HG03135 (cell line): ENCODE results near the gene ANO6.

Experiments used
- ATAC-seq: cut with Tn5 transposase; IDR thresholded peaks from one replicate; pipeline ENCODE4 v1.9.1; 2021; ENCODE audit warnings: mild to moderate bottlenecking, moderate library complexity; ENCODE audit not compliant: unreplicated experiment

Gene ANO6

DNA sequence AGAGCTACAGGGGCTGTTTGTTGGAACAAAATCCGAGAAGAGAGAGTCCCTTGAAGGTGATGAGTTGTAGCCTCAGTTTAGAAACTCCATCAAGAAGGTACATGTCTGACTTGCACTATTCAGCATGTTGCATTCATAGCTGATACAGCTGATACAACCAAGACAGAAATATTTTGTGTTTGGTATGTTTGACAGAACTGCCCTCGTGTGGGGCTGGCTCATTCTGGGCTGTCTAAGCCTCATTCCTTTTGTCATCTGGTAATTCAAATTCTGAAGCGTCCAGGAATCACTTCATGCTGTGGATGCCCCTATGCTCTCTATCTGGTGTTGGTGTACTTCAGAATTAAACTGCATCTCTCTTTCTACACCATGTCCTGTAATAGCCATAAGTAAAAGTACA lies 126.3 kb downstream of the ANO6 start:
- ATAC-seq: no peak

DNA sequence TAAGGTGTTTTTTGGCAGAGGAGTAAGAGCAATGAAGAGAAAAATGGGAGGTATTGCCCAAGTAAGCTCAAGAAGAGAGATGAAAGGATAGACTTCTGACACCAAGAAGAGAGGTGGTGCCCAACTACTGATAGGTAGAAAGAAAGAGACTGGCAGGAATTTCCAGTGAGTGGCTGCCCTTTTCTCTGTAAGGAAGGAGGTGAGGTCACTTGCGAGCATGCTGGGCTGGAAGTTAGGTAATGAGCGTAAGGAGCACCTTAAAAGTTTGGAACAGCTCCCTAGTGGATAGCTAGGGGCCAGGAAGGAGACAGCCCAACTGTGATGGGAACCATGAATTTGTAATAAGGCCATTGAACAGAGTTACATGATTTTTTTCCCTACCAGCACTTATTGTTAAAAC lies 127.0 kb downstream of the ANO6 start:
- no peak for ATAC-seq

DNA sequence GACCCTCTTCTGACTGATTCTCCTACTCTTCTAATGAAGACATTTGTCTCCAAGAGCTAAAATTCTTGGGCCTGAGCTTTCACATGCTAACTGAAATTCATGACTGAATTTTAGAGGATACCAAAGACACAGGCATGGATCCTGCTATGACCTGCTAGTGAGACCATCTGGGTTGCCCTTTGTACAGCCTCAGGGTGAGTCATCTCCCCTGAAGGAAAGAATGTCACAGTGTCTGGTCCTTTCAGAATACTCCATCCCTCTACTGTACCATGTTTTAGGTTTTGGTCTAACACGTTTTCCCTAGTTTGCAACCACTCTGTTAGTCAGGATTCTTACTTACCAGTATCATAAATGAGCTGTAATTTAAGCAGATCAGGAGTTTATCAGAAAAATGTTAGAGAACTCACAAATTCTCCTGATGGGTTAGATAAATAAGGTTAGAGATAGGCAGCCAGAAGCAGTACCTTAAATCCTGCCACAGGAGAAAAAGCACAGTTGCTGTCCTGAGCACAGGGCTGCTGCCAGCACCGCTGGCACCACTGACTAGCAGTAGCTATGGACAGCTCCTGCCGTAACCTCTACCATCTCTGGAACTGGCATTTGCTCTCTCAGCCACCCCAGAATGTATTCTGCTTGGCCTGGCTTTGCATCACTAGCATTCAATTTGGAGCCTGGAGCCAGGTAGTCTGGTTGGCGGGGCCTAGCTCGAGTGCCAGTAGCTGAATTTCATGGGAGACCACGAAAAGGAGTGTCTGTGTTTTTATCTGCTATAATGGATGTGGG lies 127.6 kb downstream of the ANO6 start:
- no peak for ATAC-seq

DNA sequence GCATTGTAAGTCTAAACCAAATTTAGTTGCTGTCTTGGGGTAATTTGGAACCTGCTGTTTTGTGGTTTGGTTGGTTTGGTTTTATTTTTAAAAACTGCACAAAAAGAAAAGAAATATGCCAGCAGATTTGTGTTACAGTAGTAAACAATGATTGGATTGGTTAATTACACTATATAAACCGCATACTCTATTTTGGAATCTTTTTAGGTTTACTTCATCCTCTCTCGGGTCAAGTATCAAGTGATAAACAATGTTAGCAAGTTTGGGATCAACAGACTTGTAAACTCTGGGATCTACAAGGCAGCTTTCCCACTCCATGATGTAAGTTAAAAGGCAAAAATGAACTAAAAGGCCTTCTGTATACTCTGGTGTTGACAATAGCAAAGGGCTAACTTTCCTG lies 132.4 kb downstream of the ANO6 start:
- no peak for ATAC-seq

DNA sequence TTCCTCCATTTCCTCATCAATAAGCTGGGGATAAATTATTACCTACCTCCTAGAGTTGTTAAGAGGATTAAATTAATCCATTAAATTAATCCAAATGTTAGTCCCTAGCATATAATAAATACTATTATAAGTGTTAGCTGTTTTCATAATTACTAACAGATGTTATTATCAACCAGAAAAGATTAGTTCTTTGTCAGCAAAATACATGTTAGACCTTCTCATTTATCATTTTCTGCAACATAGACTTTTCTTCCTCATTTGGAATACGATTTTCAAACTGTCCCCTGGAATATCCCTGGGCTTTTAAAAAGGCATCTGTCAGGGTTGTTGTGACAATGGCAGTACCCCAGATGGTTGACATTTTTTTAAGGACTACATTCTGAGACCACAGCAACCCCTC lies 133.1 kb downstream of the ANO6 start:
- ATAC-seq: no peak

DNA sequence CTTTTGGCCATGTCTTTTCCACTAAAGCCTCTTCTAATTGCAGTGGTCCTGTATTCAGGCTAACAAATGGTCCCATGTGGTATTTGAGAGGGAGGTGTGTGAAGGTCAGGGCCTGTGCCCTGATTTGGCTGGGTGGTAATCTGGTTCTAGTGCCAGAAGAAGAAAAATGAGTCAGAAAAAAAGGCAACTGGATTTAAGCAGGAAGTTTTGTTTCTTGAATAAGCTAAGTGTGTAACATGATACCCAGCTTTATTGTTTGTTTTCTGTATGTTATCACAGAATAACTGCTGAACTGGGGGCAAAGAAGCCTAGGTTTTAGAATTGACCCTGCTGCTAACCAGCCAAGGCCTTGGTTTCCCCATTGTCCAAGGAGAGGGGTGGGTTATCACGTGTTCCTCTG lies 134.0 kb downstream of the ANO6 start:
- no peak for ATAC-seq

DNA sequence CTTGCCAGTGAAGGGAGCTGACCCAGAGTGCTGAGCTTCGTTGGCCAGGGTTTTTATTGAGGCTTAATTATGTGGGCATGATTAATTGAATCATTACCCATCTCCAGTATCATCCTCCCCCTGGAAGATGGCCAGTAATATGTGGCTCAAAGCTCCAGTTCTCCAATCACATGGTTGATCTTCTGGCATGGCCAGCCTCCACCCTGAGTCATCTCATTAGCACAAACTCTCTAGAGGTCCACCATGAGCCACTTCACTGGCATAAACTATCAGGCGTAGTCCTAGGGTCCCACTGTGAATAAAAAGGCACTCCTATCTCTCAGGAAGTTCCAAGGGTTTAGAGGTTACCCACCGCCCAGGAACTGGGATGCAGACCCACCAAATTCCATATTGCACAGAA lies 135.0 kb downstream of the ANO6 start:
- no peak for ATAC-seq

DNA sequence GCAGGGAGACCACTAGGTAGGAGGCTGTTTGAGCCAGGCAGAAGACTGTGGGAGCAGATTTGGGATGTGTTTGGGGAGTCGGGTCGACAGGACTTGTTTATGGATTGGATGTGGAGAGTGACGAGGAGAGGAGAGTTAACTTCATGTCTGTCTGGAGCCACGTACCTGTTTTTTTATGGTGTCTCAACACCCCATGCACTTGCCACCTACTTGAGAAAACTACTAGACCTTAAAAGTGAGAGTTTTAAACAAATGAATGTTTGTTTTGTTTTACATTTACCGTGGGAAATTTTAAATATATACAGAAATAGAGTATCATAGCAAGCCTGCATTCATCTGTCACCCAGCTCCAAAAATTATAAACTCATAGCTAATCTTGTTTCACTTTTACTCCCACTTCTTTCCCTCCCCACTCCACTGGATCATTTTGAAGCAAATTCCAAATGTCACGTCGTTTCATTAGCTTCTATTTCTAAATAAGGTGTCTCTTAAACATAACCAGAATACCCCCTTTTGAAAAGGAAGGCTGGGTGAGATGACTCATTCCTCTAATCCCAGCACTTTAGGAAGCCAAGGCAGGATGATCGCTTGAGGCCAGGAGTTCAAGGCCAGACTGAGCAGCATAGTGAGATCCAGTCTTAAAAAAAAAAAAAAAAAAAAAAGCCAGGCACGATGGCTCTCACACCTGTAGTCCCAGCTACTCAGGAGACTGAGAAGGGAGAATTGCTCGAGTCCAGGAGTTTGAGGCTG lies 136.2 kb downstream of the ANO6 start:
- ATAC-seq: no peak

DNA sequence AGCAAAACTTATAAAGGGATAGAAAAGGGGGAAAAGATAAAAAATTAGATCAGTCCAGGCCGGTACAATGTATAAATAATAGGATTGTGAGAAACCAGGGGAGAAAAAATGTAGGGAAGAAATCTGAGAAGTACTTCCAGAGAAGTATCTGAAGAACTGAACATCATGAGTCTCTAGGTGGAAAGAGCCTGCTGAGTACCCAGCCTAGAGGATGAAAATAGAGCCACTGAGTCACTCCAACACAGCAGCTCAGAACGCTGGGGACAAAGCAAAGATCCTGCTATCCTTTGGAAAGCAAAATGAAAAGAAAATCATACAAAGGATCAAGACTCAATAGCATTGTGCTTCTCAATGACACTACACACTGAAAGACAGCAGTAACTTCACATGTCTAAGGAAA lies 138.0 kb downstream of the ANO6 start:
- ATAC-seq: peak; percentile 23

DNA sequence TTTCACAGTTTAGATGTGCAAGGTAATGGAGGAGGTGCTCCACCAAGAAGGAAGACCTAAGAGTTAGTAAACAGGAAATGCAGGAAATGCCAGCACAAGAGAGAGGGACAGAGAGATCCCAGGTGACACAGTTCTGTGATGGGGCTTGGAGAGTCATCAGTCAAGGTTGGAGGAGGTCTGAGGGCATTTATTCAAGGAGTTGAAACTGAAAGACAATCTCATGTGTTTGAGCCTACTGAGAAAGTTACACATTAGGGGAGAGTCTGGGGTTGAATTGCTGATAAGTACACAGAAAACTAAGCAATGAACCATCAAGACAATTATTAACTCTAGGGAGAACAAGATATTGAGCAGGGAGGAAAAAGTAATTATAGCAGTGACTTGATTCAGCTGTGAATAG lies 138.5 kb downstream of the ANO6 start:
- ATAC-seq: peak; percentile 93

DNA sequence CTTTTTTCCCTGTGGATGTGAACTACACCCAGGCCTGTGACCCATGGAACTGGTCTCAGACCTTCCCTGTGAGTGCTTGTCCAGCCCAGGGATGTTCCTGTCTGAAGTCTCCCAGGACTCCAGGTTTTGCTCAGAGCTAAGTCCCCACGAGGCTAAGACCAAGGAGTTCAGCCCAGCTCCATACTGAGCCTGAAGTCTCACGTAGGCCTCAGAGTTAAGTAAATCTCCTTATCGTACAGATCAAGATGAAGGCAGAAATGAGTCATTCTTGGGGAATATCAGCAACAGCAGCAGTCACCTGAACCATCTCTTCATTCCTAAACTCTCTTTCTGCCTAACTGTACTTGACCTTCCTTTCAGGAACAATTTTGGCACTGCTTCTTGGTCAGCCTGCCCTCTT lies 139.8 kb downstream of the ANO6 start:
- no peak for ATAC-seq

DNA sequence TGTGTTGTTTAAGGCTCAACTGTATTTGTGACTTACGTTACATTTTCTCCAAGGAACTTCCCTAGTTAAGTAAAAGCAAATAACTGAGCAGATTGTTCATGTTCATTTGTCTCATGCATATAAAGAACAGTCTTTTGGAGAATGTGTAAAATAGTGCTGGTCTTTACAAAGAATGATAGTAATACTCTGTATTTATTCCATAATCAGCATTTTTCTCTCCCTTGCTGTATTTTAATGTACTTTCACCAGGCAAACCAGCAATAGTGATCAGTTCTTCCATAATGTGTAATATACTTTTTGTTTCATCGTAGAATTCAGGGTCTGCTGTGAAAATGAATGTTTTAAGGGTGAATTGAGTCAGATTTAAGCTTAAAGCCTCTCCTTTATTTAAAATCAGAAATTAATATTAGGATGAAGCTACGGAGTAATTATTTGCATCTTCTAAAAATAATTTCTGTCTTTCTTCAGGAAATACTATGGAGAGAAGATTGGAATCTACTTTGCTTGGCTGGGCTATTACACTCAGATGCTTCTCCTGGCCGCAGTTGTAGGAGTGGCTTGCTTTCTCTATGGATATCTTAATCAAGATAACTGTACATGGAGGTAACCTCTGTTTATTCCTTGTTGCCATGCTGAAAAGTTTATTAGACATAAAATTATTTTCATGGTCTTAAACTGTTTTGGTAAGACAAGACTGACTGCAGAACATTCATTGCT lies 141.1 kb downstream of the ANO6 start:
- no peak for ATAC-seq

DNA sequence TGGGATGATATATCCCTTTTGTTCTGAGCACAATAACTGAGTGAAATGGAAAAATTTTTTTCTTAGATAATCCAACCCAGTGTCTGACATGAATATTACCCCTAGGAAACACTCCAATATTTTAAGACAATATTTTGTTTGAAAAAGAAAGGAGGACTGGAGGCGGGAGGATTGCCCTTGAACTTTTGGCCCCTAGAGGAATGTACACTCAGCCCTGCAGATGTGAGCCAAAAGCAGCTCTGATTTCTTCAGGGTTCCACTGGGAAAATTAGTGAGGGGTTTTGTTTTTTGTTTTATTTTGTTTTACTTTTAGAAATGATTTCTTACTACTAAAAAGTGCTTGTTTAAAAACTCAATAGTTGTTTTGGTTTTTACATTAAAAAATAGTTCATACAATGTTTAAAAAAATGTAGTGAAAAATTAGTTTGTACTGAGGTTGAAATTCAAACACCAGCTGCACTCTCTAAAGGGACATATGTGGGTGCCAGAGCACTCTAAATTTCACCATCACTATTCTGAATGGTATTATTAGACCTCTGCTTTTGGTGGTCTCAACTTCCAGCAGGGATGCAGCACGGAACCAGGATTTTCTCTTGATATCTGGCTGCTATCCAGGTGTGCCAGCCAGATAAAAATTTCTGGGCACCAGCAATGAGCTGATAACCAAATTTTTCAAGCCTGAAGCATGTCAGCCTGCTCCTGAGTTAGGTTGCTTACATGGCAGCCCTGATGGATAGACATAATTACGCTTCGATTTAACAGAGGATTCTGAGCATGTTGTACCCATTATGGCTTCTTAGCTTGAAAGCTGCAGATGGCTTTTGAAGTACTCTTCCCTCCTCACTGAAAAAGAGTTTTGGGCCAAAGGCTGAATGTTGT lies 141.9 kb downstream of the ANO6 start:
- no peak for ATAC-seq

DNA sequence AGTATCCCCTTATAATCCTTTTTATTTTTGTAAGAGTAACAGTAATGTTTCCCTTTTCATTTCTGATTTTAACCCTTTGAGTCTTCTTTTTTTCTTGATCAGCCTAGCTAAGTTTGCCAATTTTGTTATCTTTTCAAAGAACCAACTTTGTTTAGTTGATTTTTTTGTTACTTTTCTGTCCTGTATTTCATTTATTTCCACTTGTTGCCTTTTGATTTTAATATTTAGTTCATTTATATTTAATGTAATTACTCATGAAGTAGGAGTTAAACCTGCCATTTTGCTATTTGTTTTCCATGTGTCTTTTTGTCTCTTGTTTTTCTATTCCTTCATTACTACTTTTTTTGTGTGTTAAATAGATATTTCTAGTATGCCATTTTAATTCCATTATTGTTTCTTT lies 146.4 kb downstream of the ANO6 start:
- no peak for ATAC-seq

DNA sequence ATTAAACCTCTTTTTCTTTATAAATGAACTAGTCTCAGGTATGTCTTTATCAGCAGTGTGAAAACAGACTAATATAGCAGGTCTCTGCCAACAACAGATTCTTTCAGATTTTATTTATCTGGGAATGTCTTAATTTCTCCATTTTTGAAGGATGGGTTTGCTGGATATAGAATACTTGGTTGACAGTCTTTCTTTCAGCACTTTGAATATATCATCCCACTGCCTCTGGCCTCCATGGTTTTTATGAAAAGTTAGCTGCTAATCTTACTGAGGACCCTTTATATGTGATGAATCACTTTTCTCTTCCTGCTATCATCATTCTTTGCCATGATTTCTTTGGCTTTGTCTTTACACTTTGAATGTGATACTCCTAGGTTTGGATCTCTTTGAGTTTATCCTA lies 148.0 kb downstream of the ANO6 start:
- no peak for ATAC-seq

DNA sequence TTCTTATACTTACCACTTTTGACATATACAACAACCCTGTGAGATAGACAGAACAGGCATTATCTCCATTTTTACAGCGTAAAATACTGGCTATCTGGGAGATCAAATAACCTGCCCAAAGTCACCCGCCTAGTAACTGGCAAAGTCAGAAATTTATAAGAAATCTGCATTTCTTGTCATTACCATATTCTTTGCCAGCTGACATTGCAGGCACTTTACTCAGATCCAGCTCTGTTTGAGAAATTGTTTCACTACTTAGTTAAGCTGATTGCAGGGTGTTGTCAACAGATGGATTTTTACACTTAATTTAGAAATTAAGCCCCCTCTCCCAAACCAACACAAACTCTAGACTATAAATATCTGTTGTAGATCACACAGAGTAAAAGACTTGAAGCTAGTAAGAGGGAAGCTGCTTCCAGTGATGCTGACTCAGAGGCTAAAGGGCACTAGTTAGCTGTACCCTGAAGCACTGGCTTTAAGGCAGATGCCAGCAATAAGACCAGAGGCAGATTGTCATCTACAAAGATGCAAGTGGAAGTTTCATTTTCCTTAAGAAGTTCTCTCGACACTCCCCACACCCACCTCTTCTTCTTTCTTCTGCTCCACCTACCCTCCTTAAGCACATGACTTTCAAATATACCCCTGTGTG lies 153.1 kb downstream of the ANO6 start:
- no peak for ATAC-seq

DNA sequence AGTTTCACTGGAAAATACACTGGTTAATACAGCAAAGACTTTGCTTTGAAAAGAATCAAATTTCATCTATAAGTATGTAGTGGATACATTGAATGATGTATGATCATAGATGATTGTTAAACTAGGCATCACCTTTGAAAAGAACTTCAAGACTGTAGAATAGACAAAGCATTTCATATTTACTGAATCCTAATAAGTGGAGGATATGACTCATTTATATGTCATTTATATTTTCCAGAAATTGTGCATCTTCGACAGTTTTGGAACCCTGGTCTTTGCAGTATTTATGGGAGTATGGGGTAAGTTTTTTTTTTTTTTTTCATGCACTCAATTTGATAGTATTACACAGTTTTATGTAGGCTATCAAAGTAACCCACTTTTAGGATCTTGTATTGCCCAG lies 161.9 kb downstream of the ANO6 start:
- ATAC-seq: no peak

DNA sequence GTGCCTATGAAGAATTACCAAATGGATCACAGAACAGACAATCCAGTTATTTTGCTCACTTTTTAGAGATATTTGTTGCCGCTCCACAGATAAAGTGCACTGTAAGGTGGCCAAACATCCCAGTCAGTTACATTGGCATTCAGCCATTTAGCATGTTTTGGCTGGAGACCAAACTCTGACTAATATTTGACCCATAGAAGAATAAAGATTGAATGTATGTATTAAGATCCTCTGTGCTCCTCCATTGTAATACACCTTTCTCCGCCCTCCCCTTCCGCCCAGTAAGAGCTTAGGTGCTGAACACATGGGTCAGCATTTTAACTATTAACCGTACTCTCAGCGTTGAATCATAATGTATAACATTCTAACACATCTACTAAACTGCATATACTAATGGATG lies 163.4 kb downstream of the ANO6 start:
- no peak for ATAC-seq

DNA sequence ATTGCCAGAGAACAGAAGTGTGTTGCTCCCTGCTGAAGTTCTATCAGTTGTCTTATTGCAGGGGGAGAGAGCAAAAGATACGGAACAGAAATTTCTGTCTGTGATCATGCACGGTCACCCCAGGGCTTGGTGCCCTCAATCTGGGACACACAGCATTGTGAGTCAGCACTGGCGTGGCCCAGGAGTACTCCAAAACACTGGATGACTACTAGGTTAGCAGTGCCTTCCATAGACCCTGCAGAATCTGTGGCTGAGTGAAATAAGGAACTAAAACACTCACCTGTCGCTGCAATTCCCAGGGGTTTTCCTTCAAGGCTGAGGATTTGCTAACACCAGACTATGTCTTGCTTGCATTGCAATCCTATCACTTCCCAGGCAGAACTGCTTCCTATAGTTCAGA lies 165.5 kb downstream of the ANO6 start:
- ATAC-seq: no peak

DNA sequence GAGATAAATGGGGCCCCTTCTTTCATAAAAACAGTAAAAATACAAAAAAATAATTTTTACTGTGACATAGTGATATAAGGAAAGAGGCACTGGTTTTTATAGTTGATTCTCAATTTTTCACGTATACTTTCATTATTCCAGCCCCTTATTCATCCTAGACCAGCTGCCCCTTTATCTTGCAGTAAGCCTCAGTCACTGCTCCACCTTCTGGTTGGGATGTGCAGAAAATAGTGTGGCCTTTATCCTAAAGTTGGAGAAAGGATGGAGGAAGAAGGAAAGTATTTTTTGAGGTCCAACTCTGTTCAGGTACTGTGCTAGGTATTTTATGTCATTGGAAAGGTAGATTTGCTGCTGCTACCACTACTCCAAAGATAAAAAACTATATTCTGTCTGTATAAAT lies 172.7 kb downstream of the ANO6 start:
- no peak for ATAC-seq
